A549 (cell line): ENCODE data around the gene TEDC1. TPM values are rescaled to one million over a fixed set of nuclear protein-coding genes. Genes with fewer than 3 reads are reported as not detected.
A peak's percentile ranks its signal among the peaks of the same experiment; 100 is the strongest.

Experiments
- ATAC-seq, 2 experiments: fragments of 200-7000 bp in 1 of 2; fragments of >200 bp in 1 of 2; cut with Nextera tagmentation in 1 of 2; cut with Tn5 transposase in 1 of 2; 3 replicates each; pipeline versions ENCODE4 v1.8.0 to v1.9.1; 2018 to 2020; ENCODE audit warnings: mild to moderate bottlenecking in 1 of 2, moderate library complexity in 1 of 2
- CTCF ChIA-PET: fragments of 300-600 bp; sonication (Branson Sonifier 250); formaldehyde crosslinking; extraction: SDS; loops from one replicate; lab custom pipeline; 2021; ENCODE audit warnings: antibody characterized with exemption, inconsistent platforms; lab: Yijun Ruan, JAX
- POLR2A ChIA-PET: fragments of 350-600 bp; formaldehyde crosslinking; extraction: SDS; loops from one replicate; lab custom pipeline; 2021; ENCODE audit warnings: antibody characterized with exemption, inconsistent platforms; lab: Yijun Ruan, JAX
- DNase-seq, 2 experiments: peaks; one replicate each; pipeline versions ENCODE4 v3.0.0 to v3.0.0-alpha.2; 2011 to 2016; ENCODE audit warnings: low read depth in 1 of 2, low spot score in 1 of 2
- FAIRE-seq: peaks from 2 replicates; lab custom pipeline; 2011; peaks lifted over from hg19 to GRCh38; lab: Jason Lieb, UNC
- H3K27ac ChIP-seq, 2 experiments: fragments of >200 bp; sonication (Bioruptor Twin); formaldehyde crosslinking; 3 replicates each; pipeline ENCODE4 v1.5.1; 2016 to 2017
- H3K4me1 ChIP-seq: fragments of >200 bp; sonication (Bioruptor Twin); formaldehyde crosslinking; 3 replicates; pipeline ENCODE4 v1.6.1; 2016
- H3K4me2 ChIP-seq: fragments of >200 bp; sonication (Bioruptor Twin); formaldehyde crosslinking; 3 replicates; pipeline ENCODE4 v1.6.1; 2016
- H3K4me3 ChIP-seq: fragments of >200 bp; sonication (Bioruptor Twin); formaldehyde crosslinking; 3 replicates; pipeline ENCODE4 v1.5.1; 2016
- H3K9me3 ChIP-seq: fragments of >200 bp; sonication (Bioruptor Twin); formaldehyde crosslinking; 3 replicates; pipeline ENCODE4 v1.6.1; 2016
- ATOH8 ChIP-seq: fragments of 250-450 bp; sonication (Bioruptor Pico); IDR thresholded peaks from 2 replicates; pipeline ENCODE4 v1.5.0; 2020; ENCODE audit warnings: low read depth, mild to moderate bottlenecking, moderate library complexity
- BCL3 ChIP-seq: fragments of >200 bp; sonication (Bioruptor Twin); formaldehyde crosslinking; IDR thresholded peaks from 3 replicates; pipeline ENCODE4 v1.6.1; 2016
- EP300 ChIP-seq, 2 experiments: fragments of >200 bp; sonication (Bioruptor Twin); formaldehyde crosslinking; IDR thresholded peaks; 2 replicates in 1 of 2; 3 replicates in 1 of 2; pipeline ENCODE4 v1.6.1; 2016 to 2017
- ESRRA ChIP-seq: fragments of 150-350 bp; IDR thresholded peaks from 2 replicates; pipeline ENCODE4 v1.6.1; 2014; ENCODE audit warnings: mild to moderate bottlenecking, low read length, borderline replicate concordance
- FOSL2 ChIP-seq, 2 experiments: fragments of 450-650 bp in 1 of 2; fragments of >200 bp in 1 of 2; sonication (Bioruptor Twin) in 1 of 2; formaldehyde crosslinking; IDR thresholded peaks; 2 replicates each; pipeline versions ENCODE4 v1.5.0 to v1.6.1; 2016 to 2020; ENCODE audit warnings: mild to moderate bottlenecking in 1 of 2, moderate library complexity in 1 of 2
- HEYL ChIP-seq: fragments of 250-450 bp; sonication (Bioruptor Pico); IDR thresholded peaks from 2 replicates; pipeline ENCODE4 v1.8.0; 2021; ENCODE audit warnings: mild to moderate bottlenecking, moderate library complexity
- HOXB5 ChIP-seq: fragments of 250-450 bp; sonication (Bioruptor Pico); IDR thresholded peaks from 2 replicates; pipeline ENCODE4 v1.5.0; 2020; ENCODE audit warnings: mild to moderate bottlenecking, moderate library complexity
- NFE2L2 ChIP-seq: fragments of 150-350 bp; conservative IDR thresholded peaks from 2 replicates; pipeline ENCODE4 v1.6.1; 2014; ENCODE audit warnings: low read length
- PHF8 ChIP-seq: fragments of 200-600 bp; sonication (generic); IDR thresholded peaks from 2 replicates; pipeline ENCODE4 v1.6.1; 2016; ENCODE audit warnings: low read depth, mild to moderate bottlenecking, antibody characterized with exemption, moderate library complexity, borderline replicate concordance
- RCOR1 ChIP-seq: fragments of 150-350 bp; IDR thresholded peaks from 2 replicates; pipeline ENCODE4 v1.6.1; 2014; ENCODE audit warnings: antibody characterized with exemption, low read length, low read depth
- RFX5 ChIP-seq: fragments of 450-650 bp; IDR thresholded peaks from 2 replicates; pipeline ENCODE4 v1.7.1; 2014; ENCODE audit warnings: antibody characterized with exemption, mild to moderate bottlenecking, moderate library complexity
- TP53 ChIP-seq: fragments of 250-450 bp; sonication (Bioruptor Pico); IDR thresholded peaks from 2 replicates; pipeline ENCODE4 v1.5.0; 2021; ENCODE audit warnings: mild to moderate bottlenecking, moderate library complexity
- ZFP36 ChIP-seq: fragments of 450-650 bp; IDR thresholded peaks from 2 replicates; pipeline ENCODE4 v1.6.1; 2014; ENCODE audit warnings: borderline replicate concordance; ENCODE audit not compliant: partially characterized antibody
- ZNF302 ChIP-seq: fragments of 250-450 bp; sonication (Bioruptor Pico); IDR thresholded peaks from 2 replicates; pipeline ENCODE4 v1.9.0; 2021; ENCODE audit warnings: inconsistent platforms, mild to moderate bottlenecking, moderate library complexity
- ZSCAN20 ChIP-seq: fragments of 250-450 bp; sonication (Bioruptor Pico); IDR thresholded peaks from 2 replicates; pipeline ENCODE4 v1.8.0; 2022; ENCODE audit warnings: mild to moderate bottlenecking, moderate library complexity
- WGBS: methylation state at CpG from one replicate; pipeline ENCODE4 v1.1.6; 2017; ENCODE audit errors: missing lambda C conversion rate; 5-methylcytosine and 5-hydroxymethylcytosine counted together
- polyA plus RNA-seq, 4 experiments: library from polyadenylated mRNA; depleted of rRNA in 3 of 4; stranded (reverse); fragments of >200 nt; fragmentation: RNase III in 1 of 4; extraction: RNeasy Plus Mini Kit Qiagen cat#74134 plus additional on column Dnase treatment in 1 of 4; gene quantifications; 2 replicates in 3 of 4; 3 replicates in 1 of 4; pipeline ENCODE4 v1.2.3, GENCODE V29; 2011 to 2017
- TF ChIP-seq, protein P1 (sequence below): IDR thresholded peaks from 2 replicates; pipeline ENCODE4 v1.6.1; 2012
- TF ChIP-seq, protein P2 (sequence below): fragments of 200-600 bp; sonication (generic); IDR thresholded peaks from 2 replicates; pipeline ENCODE4 v1.6.1; 2016; ENCODE audit warnings: antibody characterized with exemption, mild to moderate bottlenecking, moderate library complexity
- TF ChIP-seq, protein P3 (sequence below): IDR thresholded peaks from 2 replicates; pipeline ENCODE4 v1.6.1; 2012; ENCODE audit warnings: low read depth, borderline replicate concordance

Gene TEDC1
- polyA plus RNA-seq, 2 of the 4 experiments (the other 2 are of a cell fraction): 12.7 to 39.6 TPM

GRCh38 chr14:105469456-105470349, 21.3 kb upstream of the TEDC1 start:
- H3K27ac ChIP-seq: no peak overlapping the region
- ATAC-seq (no peak), FAIRE-seq (no peak), DNase-seq (no peak)
- H3K4me3 ChIP-seq: no peak overlapping the region
- CTCF ChIA-PET: interaction anchor here (0.9 to 9.6 kb wide), 6 partner anchors 13 to 58 kb away, joined by 3 to 107 read pairs (median 26); partner anchors contain the start of gene TEDC1
- no peak overlapping the region for H3K4me2 ChIP-seq
- WGBS: 88% methylated on average over 29 of the region's 54 CpGs
- no peak for TF ChIP-seq ATOH8 (CRISPR knock-in tag)
- no peak for TF ChIP-seq ZNF302 (CRISPR knock-in tag)
- POLR2A ChIA-PET: interaction anchor here (0.8 kb wide), 1 partner anchor 12 kb away, joined by 3 read pairs; no protein-coding TSS in a partner anchor
- no peaks in the 10 kb centered on the region for H3K9me3 ChIP-seq
- H3K4me1 ChIP-seq: peaks cover 40% of the 10 kb centered on the region

- Histone ChIP-seq H3K9me3 (no peaks in the 10 kb centered on the region), H3K27ac (peak overlapping the region in 1 of 2 experiments; percentile 97; a peak in 2 of 6 replicates), H3K4me2 (no peak overlapping the region), H3K4me1 (peaks cover 36% of the 10 kb centered on the region), H3K4me3 (no peak overlapping the region)
- no peak for ATAC-seq
- ChIA-PET CTCF (interaction anchor here (1.3 to 9.6 kb wide), 6 partner anchors 12 to 99 kb away, joined by 4 to 107 read pairs (median 26); partner anchors contain the start of gene TEDC1), POLR2A (interaction anchor here (0.8 to 2.8 kb wide), 2 partner anchors 11 kb away, joined by 3 to 17 read pairs; no protein-coding TSS in a partner anchor)
- no peak for FAIRE-seq
- no peak for DNase-seq
- WGBS: 85% methylated on average over 29 of the region's 34 CpGs
- TF ChIP-seq TP53 (no peak), EP300 (IDR thresholded peaks at IDR 0.05) (no peak), HEYL (CRISPR knock-in tag) (no peak), ZSCAN20 (no peak)
- TF ChIP-seq, protein P1, sequence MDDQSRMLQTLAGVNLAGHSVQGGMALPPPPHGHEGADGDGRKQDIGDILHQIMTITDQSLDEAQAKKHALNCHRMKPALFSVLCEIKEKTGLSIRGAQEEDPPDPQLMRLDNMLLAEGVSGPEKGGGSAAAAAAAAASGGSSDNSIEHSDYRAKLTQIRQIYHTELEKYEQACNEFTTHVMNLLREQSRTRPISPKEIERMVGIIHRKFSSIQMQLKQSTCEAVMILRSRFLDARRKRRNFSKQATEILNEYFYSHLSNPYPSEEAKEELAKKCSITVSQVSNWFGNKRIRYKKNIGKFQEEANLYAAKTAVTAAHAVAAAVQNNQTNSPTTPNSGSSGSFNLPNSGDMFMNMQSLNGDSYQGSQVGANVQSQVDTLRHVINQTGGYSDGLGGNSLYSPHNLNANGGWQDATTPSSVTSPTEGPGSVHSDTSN: no peak
Observed at GRCh38 chr14:105470350-105471296, 20.4 kb upstream of the TEDC1 start.

- H3K4me2 ChIP-seq: no peak overlapping the region
- FAIRE-seq (no peak), DNase-seq (no peak), ATAC-seq (no peak)
- H3K4me3 ChIP-seq: no peak overlapping the region
- H3K4me1 ChIP-seq: peaks cover 40% of the 10 kb centered on the region
- 79% methylated on average over 16 of the region's 19 CpGs for WGBS
- POLR2A ChIA-PET: interaction anchor here (1.2 to 2.8 kb wide), 2 partner anchors 10 to 18 kb away, joined by 3 to 17 read pairs; no protein-coding TSS in a partner anchor
- CTCF ChIA-PET: interaction anchor here (1.1 to 9.6 kb wide), 8 partner anchors 11 to 100 kb away, joined by 3 to 107 read pairs (median 12); partner anchors contain the start of gene TEDC1
- H3K27ac ChIP-seq: peak overlapping the region in 1 of 2 experiments; percentile 97; a peak in 1 of 6 replicates
- H3K9me3 ChIP-seq: no peaks in the 10 kb centered on the region
- no peak for TF ChIP-seq HOXB5
- no peak for TF ChIP-seq PHF8
- TF ChIP-seq FOSL2 (IDR thresholded peaks at IDR 0.05): no peak
- TF ChIP-seq FOSL2 (CRISPR knock-in tag; IDR thresholded peaks at IDR 0.05): no peak
- TF ChIP-seq BCL3: no peak
- no peak for TF ChIP-seq EP300 (IDR thresholded peaks at IDR 0.05)
- TF ChIP-seq RFX5: no peak
- TF ChIP-seq, protein P2, sequence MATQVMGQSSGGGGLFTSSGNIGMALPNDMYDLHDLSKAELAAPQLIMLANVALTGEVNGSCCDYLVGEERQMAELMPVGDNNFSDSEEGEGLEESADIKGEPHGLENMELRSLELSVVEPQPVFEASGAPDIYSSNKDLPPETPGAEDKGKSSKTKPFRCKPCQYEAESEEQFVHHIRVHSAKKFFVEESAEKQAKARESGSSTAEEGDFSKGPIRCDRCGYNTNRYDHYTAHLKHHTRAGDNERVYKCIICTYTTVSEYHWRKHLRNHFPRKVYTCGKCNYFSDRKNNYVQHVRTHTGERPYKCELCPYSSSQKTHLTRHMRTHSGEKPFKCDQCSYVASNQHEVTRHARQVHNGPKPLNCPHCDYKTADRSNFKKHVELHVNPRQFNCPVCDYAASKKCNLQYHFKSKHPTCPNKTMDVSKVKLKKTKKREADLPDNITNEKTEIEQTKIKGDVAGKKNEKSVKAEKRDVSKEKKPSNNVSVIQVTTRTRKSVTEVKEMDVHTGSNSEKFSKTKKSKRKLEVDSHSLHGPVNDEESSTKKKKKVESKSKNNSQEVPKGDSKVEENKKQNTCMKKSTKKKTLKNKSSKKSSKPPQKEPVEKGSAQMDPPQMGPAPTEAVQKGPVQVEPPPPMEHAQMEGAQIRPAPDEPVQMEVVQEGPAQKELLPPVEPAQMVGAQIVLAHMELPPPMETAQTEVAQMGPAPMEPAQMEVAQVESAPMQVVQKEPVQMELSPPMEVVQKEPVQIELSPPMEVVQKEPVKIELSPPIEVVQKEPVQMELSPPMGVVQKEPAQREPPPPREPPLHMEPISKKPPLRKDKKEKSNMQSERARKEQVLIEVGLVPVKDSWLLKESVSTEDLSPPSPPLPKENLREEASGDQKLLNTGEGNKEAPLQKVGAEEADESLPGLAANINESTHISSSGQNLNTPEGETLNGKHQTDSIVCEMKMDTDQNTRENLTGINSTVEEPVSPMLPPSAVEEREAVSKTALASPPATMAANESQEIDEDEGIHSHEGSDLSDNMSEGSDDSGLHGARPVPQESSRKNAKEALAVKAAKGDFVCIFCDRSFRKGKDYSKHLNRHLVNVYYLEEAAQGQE: no peak
- TF ChIP-seq RCOR1: no peak
- TF ChIP-seq ESRRA: no peak
- TF ChIP-seq ATOH8 (CRISPR knock-in tag): no peak
- TF ChIP-seq, protein P3, sequence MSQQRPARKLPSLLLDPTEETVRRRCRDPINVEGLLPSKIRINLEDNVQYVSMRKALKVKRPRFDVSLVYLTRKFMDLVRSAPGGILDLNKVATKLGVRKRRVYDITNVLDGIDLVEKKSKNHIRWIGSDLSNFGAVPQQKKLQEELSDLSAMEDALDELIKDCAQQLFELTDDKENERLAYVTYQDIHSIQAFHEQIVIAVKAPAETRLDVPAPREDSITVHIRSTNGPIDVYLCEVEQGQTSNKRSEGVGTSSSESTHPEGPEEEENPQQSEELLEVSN: no peak
- no peak for TF ChIP-seq ZFP36
- TF ChIP-seq NFE2L2: no peak
Observed at GRCh38 chr14:105471297-105471821, 19.7 kb upstream of the TEDC1 start.
